Measurements from ENCODE around the gene IMMP2L.

- TF ChIP-seq CTCF (IDR thresholded peaks at IDR 0.05) (no peak), EZH2 (IDR thresholded peaks at IDR 0.05) (no peak), EZH2phosphoT487 (IDR thresholded peaks at IDR 0.05) (no peak)
Measured at GRCh38 chr7:111330235-111330523, 232.1 kb downstream of the IMMP2L start.
